HG03342 (cell line): ENCODE results near the gene TACC3.
A peak's percentile ranks its signal among the peaks of the same experiment; 100 is the strongest.
"Not testable (repeated sequence)": the region's sequence is repeated elsewhere in the genome, so short reads cannot be mapped to it uniquely, and the experiment has no call there.

Experiments
- ATAC-seq: cut with Tn5 transposase; IDR thresholded peaks from one replicate; pipeline ENCODE4 v1.9.1; 2021; ENCODE audit warnings: mild to moderate bottlenecking, moderate library complexity; ENCODE audit not compliant: unreplicated experiment

TACC3 gene

DNA sequence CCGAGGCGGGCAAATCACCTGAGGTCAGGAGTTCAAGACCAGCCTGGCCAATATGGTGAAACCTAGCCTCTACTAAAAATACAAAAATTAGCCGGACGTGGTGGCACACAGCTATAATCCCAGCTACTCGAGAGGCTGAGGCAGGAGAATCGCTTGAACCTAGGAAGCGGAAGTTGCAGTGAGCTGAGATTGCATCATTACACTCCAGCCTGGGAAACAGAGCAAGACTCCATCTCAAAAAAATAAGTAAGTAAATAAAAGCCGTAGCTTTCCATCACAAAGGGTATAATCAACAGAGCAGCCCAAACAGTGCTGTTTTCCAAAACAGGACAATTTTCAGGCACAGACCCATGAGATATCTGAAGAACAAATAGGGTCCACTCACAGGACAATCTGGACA is 19.6 kb upstream of the TACC3 start:
- not testable (repeated sequence) for ATAC-seq

DNA sequence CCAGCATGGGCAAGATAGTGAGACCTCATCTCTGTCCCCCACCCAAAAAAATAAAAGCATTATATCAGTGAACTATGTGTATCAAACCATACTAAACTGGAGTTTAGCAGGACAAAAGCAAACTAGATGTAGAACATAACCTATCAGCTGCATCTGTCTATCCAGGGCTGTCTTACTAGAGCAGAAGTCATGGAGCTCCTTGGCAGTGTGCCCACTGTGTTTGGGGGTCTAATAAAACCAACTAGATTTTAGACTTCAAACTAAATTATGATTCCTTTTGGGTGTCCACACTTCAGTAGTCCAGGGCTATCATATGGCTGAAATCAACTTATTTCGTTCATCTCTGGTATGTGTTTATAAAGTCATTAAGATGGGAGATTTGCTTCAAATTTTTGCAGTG is 17.5 kb upstream of the TACC3 start:
- no peak for ATAC-seq

DNA sequence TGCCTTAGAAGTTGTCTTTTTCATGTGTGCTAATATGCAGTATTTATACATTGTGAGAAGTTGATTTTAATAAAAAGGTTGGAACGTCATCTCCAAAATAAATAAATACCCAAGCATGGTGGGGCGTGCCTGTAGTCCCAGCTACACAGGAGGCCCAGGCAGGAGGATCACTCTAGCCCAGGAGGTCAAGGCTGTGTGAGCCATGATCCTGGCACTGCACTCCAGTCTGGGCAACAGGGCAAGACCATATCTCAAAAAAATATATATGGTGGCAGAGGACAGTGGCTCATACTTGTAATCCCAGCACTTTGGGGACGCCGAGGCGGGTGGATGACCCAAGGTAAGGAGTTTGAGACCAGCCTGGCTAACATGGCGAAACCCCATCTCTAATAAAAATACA is 15.6 kb upstream of the TACC3 start:
- ATAC-seq, result no peak

DNA sequence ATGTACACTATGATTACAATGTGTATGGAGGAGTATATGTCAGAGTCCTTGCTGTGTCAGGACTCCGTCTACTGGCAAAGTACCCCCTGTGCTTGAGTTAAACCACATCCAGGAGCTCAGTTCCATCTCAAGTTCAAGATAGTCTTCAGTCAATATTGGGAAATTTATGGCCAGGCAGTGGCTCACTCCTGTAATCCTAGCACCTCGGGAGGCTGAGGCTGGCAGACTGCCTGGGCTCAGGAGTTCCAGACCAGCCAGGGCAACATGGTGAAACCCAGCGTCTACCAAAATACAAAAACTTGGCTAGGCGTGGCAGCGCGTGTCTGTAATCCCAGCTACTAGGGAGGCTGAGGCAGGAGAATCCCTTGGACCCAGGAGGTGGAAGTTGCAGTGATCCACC is 15.0 kb upstream of the TACC3 start:
- no peak for ATAC-seq

DNA sequence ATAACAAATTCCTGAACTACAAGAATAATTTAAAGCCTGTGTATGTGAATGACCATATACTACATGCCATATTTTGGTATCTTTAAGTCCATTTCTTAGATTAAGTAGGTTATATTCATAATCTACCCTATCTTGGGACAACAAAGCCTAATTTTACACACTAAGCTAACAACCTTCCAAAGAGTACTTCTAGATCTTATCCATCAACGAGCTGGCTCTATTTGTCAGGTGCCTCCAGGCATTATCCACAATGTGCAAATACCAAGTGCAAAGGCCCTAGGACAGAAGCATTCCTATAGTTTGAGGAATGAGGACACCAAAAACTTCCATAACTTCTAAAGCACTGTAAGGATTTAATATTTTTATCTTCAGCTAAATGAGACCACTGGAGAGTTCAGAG is 12.7 kb upstream of the TACC3 start:
- no peak for ATAC-seq

DNA sequence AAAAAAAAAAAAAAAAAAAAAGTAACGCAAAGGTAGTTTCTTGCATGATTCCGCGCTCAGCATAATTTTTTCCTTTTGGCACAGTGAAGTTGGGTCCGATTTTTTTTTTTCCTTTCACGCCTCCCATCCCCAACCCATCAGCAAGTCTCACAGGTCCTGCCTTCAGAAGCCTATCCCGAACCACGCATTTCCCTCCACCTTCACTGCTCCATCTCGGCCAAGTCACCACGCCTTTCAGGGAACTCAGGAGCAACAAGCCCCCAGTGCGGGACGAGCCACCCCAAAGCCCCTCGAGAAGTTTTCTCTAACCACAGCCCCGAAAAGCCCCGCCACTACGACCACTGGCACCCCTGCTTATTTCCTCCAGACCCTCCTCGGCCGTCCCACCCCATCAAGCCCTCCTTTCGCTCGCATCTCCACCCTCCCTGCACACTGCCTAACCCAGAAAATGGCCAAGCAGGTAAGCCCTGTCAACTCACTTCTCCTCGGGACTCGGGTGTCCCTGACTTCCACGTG is 10.2 kb upstream of the TACC3 start:
- no peak for ATAC-seq

DNA sequence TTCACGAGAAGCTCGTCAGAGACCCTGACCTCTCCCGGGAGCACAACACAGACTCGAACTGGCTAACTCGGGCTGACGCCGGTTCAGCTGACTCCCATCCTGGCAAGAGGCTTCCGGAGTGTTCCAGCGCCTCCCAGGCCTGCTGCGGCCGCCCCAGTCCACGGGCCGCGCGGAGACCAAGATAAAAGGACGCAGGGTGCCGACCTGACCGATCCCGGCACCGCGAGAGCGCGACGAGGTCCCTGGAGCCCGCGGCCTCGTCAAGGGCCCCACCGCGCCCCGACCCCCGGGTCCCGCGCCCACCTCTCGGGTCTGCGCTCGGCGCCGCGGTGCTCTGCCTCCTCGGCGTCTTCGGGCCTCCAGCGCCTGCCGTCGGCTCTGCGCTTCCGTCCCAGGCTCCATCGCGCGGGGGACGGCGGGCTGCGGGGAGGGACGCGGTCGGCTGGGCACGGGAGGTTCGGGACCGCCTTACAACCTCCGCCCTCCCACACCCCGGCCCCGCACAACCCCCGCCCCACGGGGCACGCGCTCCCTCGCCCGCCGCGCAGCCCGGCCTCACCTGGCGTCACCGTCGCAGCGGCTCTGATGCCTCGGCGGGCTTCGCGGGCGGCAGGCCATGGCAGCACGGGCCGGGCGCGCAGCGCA is 9.6 kb upstream of the TACC3 start:
- peak; percentile 5 for ATAC-seq

DNA sequence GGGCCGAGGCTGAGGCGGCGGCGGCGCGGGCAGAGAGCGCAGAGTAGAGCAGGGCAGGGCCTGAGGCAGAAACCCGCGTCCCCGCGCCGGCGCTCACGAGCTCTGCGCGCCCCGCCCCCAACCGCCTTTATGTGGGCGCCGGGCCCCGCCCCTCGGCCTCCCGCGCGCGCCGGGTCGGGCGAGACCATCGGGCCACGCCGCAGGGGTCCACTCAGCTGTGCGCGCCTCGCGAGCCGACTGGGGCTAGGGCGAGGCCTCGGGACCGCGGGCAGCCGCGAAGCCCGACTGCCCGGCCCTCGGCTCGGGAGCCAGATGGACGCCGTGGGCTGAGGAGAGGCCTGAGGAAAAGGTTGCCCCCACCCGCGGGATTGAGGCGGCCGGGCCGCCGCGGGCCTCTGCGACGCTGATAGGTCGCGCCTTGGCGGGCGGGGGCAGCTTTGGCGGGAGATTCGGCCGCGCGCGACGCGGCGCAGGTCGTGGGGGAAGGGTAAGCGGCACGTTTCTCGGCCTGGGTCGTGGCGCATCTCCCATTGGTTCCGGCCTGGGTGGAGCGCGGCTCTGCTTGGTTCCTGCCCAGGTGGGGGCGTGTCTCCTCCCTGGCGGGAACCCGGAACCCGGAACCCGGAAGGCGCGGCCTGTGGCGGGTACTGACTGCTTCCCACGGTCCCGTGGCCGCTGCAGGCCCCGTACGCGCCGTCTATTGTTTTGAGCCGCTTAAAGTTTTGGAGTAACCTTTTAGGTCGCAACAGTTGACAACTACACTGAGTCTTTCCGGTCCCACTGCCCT is 8.9 kb upstream of the TACC3 start, which contains the start of gene SLBP:
SLBP (minus strand) TSS at position 104 of the 787 bp plus-strand sequence. CDS start 131 bp downstream, outside the sequence.
- ATAC-seq, result peak; percentile 76

DNA sequence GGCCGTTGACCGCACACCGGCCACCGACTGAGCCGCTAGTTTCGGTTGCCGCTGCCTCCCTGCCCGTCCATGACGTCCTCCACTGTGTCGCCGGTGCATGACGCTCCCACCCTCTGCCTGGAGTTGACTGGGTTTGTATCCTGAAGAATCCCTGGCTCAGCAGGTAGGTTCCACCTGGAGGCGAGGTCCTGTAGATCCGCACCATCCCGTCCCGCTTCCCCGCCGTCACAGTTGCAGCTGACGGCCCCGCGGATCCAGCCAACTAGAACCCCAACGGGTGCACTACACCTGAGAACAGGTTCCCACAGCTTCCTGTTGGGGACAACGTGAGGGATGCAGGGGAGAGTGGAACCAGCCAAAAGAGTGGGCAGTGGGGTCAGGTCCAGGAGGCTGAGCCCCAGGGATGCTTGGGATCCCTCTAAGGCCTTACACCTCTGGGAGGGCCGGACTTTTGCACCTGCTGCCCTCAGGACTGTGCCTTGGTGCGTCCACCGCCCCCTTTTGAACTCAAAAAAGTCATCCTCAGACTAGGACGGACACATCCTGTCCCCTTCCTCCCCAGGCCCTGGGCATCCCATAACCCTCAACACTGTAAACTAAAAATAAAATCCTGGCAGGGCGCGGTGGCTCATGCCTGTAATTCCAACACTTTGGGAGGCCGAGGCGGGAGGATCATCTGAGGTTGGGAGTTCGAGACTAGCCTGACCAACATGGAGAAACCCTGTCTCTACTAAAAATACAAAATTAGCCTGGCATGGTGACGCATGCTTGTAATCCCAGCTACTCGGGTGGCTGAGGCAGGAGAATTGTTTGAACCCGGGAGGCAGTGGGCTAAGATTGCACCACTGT is 8.1 kb upstream of the TACC3 start:
- ATAC-seq, result peak; percentile 9

DNA sequence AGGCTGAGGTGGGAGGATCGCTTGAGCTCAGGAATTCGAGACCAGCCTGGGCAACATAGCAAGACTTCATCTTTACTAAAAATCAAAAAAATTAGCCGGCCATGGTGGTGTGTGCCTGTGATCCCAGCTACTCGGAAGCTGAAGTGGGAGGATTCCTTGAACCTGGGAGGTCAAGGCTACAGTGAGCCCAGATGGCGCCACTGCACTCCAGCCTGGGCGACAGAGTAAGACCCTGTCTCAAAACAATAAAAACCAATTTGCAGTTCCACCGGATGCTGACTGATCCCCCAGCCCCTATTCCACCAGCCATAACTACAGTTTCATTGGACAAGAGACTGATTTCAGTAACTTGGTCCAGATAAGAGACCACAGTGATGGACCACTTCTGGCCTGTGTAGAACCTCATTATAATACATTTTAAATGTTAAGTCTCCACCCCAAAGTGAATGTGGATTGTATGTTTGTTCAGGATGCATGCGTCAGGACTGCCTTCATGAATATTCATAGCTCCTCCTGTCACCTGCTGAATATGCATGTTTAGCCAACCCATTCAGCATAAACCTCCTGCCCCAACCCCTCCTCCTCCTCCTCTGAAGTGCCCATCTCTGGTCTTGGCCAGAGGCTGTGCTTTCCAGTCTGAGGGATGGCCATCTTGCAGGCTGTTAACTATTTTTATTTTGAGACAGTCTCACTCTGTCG is 6.9 kb upstream of the TACC3 start:
- no peak for ATAC-seq

DNA sequence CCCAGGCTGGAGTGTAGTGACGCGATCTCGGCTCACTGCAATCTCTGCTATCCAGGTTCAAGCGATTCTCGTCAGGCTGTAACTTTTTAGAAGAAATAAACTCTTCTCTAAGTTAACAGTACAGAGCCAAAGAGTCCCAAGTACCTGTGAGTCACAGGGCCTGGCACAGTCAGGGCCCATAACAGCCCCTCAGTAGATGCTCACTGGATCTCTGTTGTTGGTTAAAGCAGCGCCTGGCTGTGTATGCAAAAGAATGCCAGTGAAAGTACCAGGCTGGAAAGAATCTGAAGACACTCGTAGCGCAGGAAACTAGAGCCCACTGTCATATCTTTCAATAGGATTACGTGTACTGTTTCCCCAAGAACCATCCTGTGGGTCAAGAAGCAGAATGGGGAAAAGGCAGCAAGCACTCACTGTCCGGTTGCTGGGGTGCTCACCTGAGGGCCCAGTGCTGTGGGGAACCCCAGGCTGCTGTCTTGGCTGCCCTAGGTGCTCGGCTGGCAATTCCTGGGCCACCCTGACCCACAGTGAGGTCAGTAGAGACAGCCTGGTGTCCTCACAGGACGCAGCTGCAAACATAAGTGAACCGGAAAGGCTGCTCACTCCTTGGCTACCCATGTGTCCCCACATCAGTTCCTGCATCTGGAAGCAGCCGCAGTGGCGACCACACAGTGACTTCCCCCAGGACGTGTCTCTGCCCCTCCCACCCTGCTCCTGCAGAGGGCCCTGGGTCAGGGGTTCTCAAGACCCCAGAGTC is 6.1 kb upstream of the TACC3 start:
- no peak for ATAC-seq

DNA sequence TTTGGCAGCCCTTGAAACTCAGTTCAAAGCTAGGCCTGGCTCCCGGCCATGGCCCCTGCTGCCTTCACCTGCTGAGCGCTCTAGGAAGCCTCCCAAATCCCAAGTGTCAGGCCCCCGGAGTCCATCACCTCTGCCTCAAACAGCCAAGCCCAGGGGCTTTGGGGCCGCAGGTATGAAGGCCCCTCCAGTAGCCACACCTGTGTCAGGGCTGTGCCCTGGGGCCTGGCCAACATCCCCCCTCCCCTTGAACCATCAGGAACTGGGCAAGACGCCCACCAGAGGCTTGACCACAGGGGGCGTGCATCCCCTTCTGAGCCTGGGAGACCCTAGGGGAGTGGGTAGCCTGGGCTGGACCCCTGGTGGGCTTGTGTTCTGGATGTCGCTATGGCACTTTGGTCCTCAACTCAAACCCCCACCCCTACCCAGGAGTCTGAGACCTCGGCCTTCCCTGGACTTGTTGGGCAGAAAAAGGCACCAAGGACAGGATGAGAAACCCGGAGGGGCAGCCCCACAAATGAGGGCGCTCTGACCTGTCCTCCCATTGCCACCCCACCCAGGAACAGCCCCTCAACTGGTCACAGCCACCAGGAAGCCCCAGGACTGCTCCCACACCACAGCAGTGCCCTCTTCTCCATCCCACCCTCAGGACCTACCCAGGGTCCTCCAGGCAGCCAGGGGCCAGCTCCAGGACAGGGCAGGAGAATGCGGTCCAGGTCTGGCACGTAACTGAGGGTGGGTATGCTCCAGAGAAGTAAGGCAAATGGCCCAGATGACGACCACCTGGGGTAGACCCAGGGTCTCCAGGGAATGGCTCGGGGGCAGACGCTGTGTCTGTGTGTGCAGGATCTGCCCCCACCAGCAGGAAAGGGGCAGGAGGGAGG is 5.0 kb upstream of the TACC3 start:
- no peak for ATAC-seq

DNA sequence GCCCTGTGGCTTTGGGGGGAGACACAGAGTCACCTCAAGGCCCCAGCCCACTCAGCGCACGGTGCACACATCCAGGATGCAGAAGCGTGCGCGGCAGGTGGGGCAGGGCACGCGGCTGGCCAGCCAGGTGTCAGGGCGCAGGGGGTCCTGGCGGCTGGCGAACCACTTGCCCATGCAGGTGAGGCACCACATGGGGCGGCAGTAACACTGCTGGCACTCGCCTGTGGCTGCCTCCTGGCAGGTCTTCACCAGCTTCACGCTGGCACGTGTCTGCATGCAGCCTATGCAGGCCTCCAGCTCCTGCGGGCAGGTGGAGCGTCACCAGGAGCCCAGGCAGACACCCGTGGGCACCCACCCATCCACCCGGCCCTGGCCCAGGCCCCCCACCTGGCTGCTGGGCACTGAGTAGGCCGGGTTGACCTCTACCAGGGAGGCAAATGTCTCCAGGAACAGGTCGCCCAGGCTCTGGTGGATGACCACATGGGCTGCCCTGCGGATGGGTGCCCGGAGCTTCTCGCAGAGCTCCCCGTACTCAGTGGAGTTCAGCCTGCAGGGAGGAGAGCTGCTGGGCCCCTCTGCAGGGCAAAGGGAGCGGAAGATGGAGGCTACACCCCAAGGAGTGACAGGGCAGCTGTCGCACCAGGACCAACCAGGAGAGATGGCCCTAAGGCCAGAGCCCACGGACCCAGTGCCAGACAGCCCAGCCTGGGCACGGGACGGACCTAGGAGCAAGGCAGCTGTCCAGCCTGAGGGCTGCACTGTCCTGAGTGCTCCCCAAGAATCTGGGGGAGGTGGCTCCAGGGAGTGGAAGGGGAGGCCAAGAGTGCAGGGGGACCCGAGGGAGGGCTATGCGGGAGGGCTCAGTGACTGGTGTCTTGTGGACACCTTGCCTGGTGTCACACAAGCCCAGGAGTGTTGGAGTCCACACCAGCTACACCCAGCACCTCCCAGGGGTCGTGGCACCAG is 3.9 kb upstream of the TACC3 start:
- ATAC-seq, result no peak

DNA sequence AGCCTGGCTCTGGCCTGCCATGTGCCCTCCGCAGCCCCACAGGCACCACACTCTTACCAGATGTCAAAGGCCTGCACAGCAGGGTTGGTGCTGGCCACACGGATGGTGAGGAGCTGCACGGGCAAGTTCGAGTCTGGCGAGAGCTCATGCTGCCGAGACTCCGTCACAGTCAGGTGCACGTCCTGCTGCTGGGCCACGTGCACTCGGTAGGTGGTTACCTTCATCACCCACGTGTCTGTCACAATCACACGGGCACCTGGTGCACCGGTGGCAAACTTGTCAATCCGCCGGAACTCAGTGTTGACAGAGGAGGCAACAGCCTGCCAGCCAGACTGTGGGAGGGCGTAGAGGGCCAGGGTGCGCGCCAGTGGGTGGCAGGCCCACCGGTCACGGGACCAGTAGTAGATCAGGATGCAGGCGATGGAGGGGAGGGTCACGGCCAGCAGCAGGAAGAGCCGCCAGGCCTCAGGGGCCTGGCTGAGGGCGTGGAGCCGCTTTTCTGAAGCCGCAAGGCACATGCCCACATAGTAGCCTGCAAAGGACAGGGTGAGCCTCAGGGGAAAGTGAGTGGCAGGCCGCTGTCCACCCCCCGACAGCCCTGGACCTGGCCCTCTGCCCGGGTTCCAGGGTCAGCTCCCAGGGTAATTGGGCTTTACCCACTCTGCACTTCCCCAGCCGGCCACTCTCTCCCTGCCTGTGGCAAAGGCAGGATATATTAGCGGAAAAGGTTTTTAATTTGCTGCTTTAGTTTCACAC is 3.0 kb upstream of the TACC3 start:
- no peak for ATAC-seq

DNA sequence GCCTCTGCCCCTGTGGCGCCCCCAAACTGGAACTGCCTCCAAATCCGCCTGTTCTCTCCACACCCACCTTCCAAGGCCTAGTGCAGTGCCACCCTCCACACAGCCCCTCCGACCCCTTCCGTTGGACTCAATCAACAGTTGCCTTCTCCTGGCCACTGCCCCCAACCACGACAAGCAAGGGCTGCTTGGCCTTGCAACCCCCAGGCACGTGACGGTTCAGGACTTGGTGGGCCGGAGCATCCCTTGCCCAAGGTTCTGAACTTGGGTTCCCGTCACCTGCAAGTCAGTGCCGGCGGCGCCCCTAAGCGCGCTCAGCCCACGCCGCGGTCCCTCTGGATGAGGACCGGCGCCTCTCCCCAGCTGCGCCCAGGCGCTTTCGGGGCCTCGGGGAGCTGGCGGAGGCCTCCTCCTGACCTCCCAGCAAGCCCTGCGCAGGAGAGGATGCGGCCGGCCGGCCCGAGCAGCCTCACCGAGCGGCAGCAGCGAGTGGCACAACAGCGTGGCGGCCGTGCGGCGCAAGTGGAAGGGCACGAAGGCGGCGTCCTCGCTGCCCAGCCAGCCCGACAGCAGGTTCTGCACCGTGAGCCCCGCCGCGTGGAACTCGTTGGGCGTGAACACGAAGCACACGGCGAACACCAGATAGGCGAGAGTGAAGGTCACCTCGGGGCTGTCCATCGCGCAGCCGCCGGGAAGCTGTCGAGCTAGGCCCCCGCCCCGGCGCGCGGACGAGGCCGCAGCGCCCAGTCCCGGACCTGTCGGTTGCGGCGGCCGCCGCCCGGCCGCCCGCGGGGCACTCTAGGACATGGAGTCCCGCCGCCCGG is 948 bp upstream of the TACC3 start:
- ATAC-seq, result peak; percentile 9
